ENCODE measurements around the gene RHEB. TPM values are rescaled to one million over a fixed set of nuclear protein-coding genes. Genes with fewer than 3 reads are reported as not detected.

Gene RHEB
- total RNA-seq, 1 donor from 2014 or later: 103 TPM

GRCh38 chr7:151468217-151469018, 51.3 kb downstream of the RHEB start:
- H3K4me1 ChIP-seq: peaks cover 9% of the 10 kb centered on the region
- H3K27me3 ChIP-seq: no peaks in the 10 kb centered on the region
- no peak for TF ChIP-seq CTCF (IDR thresholded peaks at IDR 0.05)
- no peak for DNase-seq
- no peak for ATAC-seq
- H3K36me3 ChIP-seq: peaks cover 75% of the 10 kb centered on the region
- H3K27ac ChIP-seq: no peak overlapping the region
- intact Hi-C loops (cut with DNase I): no loop called here
- no peak overlapping the region for H3K4me3 ChIP-seq
- H3K9me3 ChIP-seq: no peaks in the 10 kb centered on the region

- no peaks in the 10 kb centered on the region for H3K27me3 ChIP-seq
- ATAC-seq (no peak), DNase-seq (no peak)
- peaks cover 57% of the 10 kb centered on the region for H3K36me3 ChIP-seq
- TF ChIP-seq CTCF (IDR thresholded peaks at IDR 0.05): no peak
- intact Hi-C loops (cut with DNase I): no loop called here
- peaks cover 5% of the 10 kb centered on the region for H3K4me1 ChIP-seq
- no peak overlapping the region for H3K4me3 ChIP-seq
- no peak overlapping the region for H3K27ac ChIP-seq
- H3K9me3 ChIP-seq: peaks cover 4% of the 10 kb centered on the region
Measured at GRCh38 chr7:151465169-151465568, 54.5 kb downstream of the RHEB start.

- intact Hi-C loops (cut with DNase I): no loop called here
- no peak overlapping the region for H3K27ac ChIP-seq
- H3K27me3 ChIP-seq: no peaks in the 10 kb centered on the region
- peaks cover 29% of the 10 kb centered on the region for H3K36me3 ChIP-seq
- ATAC-seq (no peak), DNase-seq (no peak)
- H3K4me3 ChIP-seq: no peak overlapping the region
- no peak for TF ChIP-seq CTCF (IDR thresholded peaks at IDR 0.05)
- peaks cover 4% of the 10 kb centered on the region for H3K9me3 ChIP-seq
- peaks cover 14% of the 10 kb centered on the region for H3K4me1 ChIP-seq
Measured at GRCh38 chr7:151462306-151462779, 57.4 kb downstream of the RHEB start.

GRCh38 chr7:151461942-151462230, 57.8 kb downstream of the RHEB start:
- ATAC-seq: no peak
- peaks cover 24% of the 10 kb centered on the region for H3K36me3 ChIP-seq
- peaks cover 4% of the 10 kb centered on the region for H3K9me3 ChIP-seq
- no peak for TF ChIP-seq CTCF (IDR thresholded peaks at IDR 0.05)
- H3K27ac ChIP-seq: no peak overlapping the region
- H3K27me3 ChIP-seq: no peaks in the 10 kb centered on the region
- intact Hi-C loops (cut with DNase I): no loop called here
- H3K4me3 ChIP-seq: no peak overlapping the region
- no peak for DNase-seq
- H3K4me1 ChIP-seq: peaks cover 14% of the 10 kb centered on the region

- Histone ChIP-seq H3K9me3 (peaks cover 4% of the 10 kb centered on the region), H3K4me3 (no peak overlapping the region), H3K27ac (peak overlapping the region; percentile 70), H3K36me3 (peaks cover 19% of the 10 kb centered on the region), H3K4me1 (peaks cover 14% of the 10 kb centered on the region), H3K27me3 (no peaks in the 10 kb centered on the region)
- no peak for DNase-seq
- ATAC-seq: no peak
- no peak for TF ChIP-seq CTCF (IDR thresholded peaks at IDR 0.05)
- intact Hi-C loops (cut with DNase I): no loop called here
Measured at GRCh38 chr7:151461096-151461941, 58.4 kb downstream of the RHEB start.

Measured in upper lobe of right lung (tissue), 1 donor.